Gastroesophageal sphincter (tissue), 3 donors: ENCODE measurements around the gene ENOX1.

Experiments
- EP300 ChIP-seq: sonication (generic); formaldehyde crosslinking; IDR thresholded peaks from one replicate; pipeline ENCODE4 v1.6.1; 2017; ENCODE audit warnings: antibody characterized with exemption, mild to moderate bottlenecking
- POLR2A ChIP-seq, 2 donors: fragments of 450-650 bp; IDR thresholded peaks; one replicate each; pipeline ENCODE4 v1.6.1; 2017; ENCODE audit warnings: antibody characterized with exemption in 2 of 2, mild to moderate bottlenecking in 2 of 2, moderate library complexity in 1 of 2
- TF ChIP-seq, protein P1 (sequence below), 4 experiments: fragments of 200-600 bp in 2 of 4; fragments of 450-650 bp in 2 of 4; sonication (generic) in 1 of 4; IDR thresholded peaks; one replicate each; pipeline ENCODE4 v1.5.1; 2017 to 2019; ENCODE audit warnings: antibody characterized with exemption in 4 of 4, mild to moderate bottlenecking in 2 of 4, moderate library complexity in 2 of 4

DNA sequence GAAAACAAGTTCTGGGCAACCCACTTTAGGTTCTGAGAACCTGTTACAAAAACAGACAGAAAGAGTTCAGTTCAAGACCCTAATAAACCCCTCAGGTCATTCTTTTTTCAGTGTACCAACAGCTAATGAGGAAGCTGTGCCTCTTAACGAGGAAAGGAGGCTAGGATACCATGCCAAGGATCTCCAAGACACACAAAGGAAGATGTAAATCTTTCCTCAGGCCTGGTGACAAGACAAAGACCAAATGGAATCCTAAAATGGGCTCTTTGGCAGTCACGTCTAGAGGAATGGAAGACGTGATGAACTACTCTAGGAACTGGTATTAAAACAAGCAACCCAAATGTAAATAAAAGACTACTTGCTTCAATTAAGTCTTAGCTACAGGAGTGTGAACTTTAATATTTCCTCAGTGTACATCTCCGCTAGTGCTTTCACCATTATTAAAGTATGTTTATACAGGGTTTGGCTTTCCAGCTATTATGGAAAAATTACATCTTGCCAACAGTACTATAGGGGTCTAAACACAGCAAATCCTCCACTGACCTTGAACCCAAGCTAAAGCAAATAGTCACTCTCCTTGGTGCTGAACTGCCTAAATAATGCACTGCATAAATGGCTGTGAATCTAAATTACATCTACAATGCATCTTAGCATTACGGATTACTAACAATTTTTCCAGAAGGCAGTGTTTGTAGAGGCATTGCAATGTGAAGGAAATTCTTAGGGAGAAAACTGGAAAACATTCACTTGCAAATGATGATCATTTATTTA is 42.3 kb downstream of the ENOX1 start:
- TF ChIP-seq POLR2A (IDR thresholded peaks at IDR 0.05) (no peak), EP300 (no peak)
- TF ChIP-seq, protein P1, sequence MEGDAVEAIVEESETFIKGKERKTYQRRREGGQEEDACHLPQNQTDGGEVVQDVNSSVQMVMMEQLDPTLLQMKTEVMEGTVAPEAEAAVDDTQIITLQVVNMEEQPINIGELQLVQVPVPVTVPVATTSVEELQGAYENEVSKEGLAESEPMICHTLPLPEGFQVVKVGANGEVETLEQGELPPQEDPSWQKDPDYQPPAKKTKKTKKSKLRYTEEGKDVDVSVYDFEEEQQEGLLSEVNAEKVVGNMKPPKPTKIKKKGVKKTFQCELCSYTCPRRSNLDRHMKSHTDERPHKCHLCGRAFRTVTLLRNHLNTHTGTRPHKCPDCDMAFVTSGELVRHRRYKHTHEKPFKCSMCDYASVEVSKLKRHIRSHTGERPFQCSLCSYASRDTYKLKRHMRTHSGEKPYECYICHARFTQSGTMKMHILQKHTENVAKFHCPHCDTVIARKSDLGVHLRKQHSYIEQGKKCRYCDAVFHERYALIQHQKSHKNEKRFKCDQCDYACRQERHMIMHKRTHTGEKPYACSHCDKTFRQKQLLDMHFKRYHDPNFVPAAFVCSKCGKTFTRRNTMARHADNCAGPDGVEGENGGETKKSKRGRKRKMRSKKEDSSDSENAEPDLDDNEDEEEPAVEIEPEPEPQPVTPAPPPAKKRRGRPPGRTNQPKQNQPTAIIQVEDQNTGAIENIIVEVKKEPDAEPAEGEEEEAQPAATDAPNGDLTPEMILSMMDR (IDR thresholded peaks at IDR 0.05) = no peak
